Ishikawa (cell line): ENCODE results near the gene COL23A1.

Experiments
- CEBPB ChIP-seq: IDR thresholded peaks from 2 replicates; pipeline ENCODE4 v1.6.1; 2012
- CREB1 ChIP-seq: IDR thresholded peaks from 2 replicates; pipeline ENCODE4 v1.6.1; 2012; ENCODE audit warnings: low read depth
- EGR1 ChIP-seq: IDR thresholded peaks from 2 replicates; pipeline ENCODE4 v1.6.1; 2012
- EP300 ChIP-seq: IDR thresholded peaks from 2 replicates; pipeline ENCODE4 v1.6.1; 2012; ENCODE audit warnings: borderline replicate concordance
- RAD21 ChIP-seq: IDR thresholded peaks from 2 replicates; pipeline ENCODE4 v1.6.1; 2012; ENCODE audit warnings: low read depth
- REST ChIP-seq: IDR thresholded peaks from 2 replicates; pipeline ENCODE4 v1.6.1; 2012; ENCODE audit warnings: low read depth, mild to moderate bottlenecking
- TAF1 ChIP-seq: IDR thresholded peaks from 2 replicates; pipeline ENCODE4 v1.6.1; 2012; ENCODE audit warnings: low read depth, mild to moderate bottlenecking
- TEAD4 ChIP-seq: IDR thresholded peaks from 2 replicates; pipeline ENCODE4 v1.6.1; 2012
- USF1 ChIP-seq: IDR thresholded peaks from 2 replicates; pipeline ENCODE4 v1.6.1; 2012
- YY1 ChIP-seq: IDR thresholded peaks from 2 replicates; pipeline ENCODE4 v1.6.1; 2012; ENCODE audit warnings: low read depth
- ZBTB7A ChIP-seq: IDR thresholded peaks from 2 replicates; pipeline ENCODE4 v1.6.1; 2012; ENCODE audit warnings: low read depth

GRCh38 chr5:178267245-178267644 is 322.9 kb downstream of the COL23A1 start:
- TF ChIP-seq YY1 (no peak), TAF1 (no peak), TEAD4 (no peak), EP300 (no peak), REST (no peak), USF1 (no peak), EGR1 (no peak), RAD21 (no peak), CEBPB (no peak), ZBTB7A (no peak), CREB1 (no peak)
